GM21825 (cell line): ENCODE data around the gene UBTF.
A peak's percentile ranks its signal among the peaks of the same experiment; 100 is the strongest.

ENCODE experiments used
- ATAC-seq: cut with Tn5 transposase; IDR thresholded peaks from one replicate; pipeline ENCODE4 v1.9.1; 2021; ENCODE audit warnings: mild to moderate bottlenecking, moderate library complexity; ENCODE audit not compliant: unreplicated experiment

UBTF gene

GRCh38 chr17:44219616-44220212 is at the start of gene UBTF:
TSS of gene UBTF (minus strand) at chr17:44219675. CDS start at chr17:44218229, 1,446 bp downstream.
- ATAC-seq, result peak; percentile 6

GRCh38 chr17:44268709-44269534 is 49.4 kb upstream of the UBTF start:
- no peak for ATAC-seq

- ATAC-seq, result no peak
Measured at GRCh38 chr17:44267818-44268490, 48.5 kb upstream of the UBTF start, which contains the start of gene SLC4A1. TSS of gene SLC4A1 (minus strand) at chr17:44268135. CDS start at chr17:44262866, 5,269 bp downstream.

- ATAC-seq, result no peak
Measured at GRCh38 chr17:44267165-44267455, 47.6 kb upstream of the UBTF start.

- ATAC-seq, result no peak
Measured at GRCh38 chr17:44266402-44267164, 47.1 kb upstream of the UBTF start.

- no peak for ATAC-seq
Measured at GRCh38 chr17:44263345-44263902, 43.9 kb upstream of the UBTF start.

- no peak for ATAC-seq
Measured at GRCh38 chr17:44262654-44263225, 43.3 kb upstream of the UBTF start.

GRCh38 chr17:44260296-44260695 is 40.8 kb upstream of the UBTF start:
- no peak for ATAC-seq

- ATAC-seq, result no peak
Measured at GRCh38 chr17:44258811-44259351, 39.4 kb upstream of the UBTF start.

- ATAC-seq, result no peak
Measured at GRCh38 chr17:44257815-44258760, 38.6 kb upstream of the UBTF start.

- ATAC-seq, result no peak
Measured at GRCh38 chr17:44256671-44257070, 37.2 kb upstream of the UBTF start.

- no peak for ATAC-seq
Measured at GRCh38 chr17:44255915-44256314, 36.4 kb upstream of the UBTF start.

- ATAC-seq, result no peak
Measured at GRCh38 chr17:44254361-44255095, 35.1 kb upstream of the UBTF start.

GRCh38 chr17:44253006-44253405 is 33.5 kb upstream of the UBTF start:
- no peak for ATAC-seq

- no peak for ATAC-seq
Measured at GRCh38 chr17:44251062-44251461, 31.6 kb upstream of the UBTF start.

GRCh38 chr17:44249501-44250246 is 30.2 kb upstream of the UBTF start:
- ATAC-seq, result no peak

GRCh38 chr17:44247876-44248736 is 28.6 kb upstream of the UBTF start:
- no peak for ATAC-seq
